ENCODE data around the gene LRFN3. TPM values are rescaled to one million over a fixed set of nuclear protein-coding genes. Genes with fewer than 3 reads are reported as not detected.

LRFN3 gene
- total and polyA plus RNA-seq, 2 of the 13 experiments (the other 11 are each of a cell fraction or from before 2014, with no cell fraction given) = 0.74 to 1.6 TPM

DNA sequence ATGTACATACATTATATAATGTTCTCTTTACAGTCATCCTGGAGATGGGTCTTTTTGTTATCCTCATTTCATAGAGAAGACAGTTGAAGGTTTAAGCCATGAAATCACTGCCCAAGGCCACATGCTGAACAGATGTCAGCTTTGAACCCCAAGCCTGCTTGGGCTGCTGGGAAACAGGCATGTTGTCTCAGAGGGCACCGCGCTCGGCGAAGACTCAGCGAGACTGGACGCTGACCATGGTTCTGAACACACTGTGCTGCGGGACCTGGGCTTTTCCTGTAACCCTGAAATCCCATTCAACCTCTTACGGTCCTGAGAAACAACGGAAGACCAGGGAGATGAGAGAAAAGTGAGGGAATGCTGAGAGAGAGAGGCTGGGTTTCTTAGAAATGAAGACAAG, 27.3 kb downstream of the LRFN3 start (continued):
- TF ChIP-seq, protein P1, sequence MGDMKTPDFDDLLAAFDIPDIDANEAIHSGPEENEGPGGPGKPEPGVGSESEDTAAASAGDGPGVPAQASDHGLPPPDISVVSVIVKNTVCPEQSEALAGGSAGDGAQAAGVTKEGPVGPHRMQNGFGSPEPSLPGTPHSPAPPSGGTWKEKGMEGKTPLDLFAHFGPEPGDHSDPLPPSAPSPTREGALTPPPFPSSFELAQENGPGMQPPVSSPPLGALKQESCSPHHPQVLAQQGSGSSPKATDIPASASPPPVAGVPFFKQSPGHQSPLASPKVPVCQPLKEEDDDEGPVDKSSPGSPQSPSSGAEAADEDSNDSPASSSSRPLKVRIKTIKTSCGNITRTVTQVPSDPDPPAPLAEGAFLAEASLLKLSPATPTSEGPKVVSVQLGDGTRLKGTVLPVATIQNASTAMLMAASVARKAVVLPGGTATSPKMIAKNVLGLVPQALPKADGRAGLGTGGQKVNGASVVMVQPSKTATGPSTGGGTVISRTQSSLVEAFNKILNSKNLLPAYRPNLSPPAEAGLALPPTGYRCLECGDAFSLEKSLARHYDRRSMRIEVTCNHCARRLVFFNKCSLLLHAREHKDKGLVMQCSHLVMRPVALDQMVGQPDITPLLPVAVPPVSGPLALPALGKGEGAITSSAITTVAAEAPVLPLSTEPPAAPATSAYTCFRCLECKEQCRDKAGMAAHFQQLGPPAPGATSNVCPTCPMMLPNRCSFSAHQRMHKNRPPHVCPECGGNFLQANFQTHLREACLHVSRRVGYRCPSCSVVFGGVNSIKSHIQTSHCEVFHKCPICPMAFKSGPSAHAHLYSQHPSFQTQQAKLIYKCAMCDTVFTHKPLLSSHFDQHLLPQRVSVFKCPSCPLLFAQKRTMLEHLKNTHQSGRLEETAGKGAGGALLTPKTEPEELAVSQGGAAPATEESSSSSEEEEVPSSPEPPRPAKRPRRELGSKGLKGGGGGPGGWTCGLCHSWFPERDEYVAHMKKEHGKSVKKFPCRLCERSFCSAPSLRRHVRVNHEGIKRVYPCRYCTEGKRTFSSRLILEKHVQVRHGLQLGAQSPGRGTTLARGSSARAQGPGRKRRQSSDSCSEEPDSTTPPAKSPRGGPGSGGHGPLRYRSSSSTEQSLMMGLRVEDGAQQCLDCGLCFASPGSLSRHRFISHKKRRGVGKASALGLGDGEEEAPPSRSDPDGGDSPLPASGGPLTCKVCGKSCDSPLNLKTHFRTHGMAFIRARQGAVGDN (CRISPR knock-in tag; IDR thresholded peaks at IDR 0.05) = peak; percentile 56
- TF ChIP-seq TAF1 (CRISPR knock-in tag; IDR thresholded peaks at IDR 0.05) (no peak), ELF1 (CRISPR knock-in tag; IDR thresholded peaks at IDR 0.05) (0 out of 2 replicates have a peak, but pooled peaks have one; percentile 31), SOX13 (IDR thresholded peaks at IDR 0.05) (no peak), SOX13 (CRISPR knock-in tag; conservative IDR thresholded peaks at IDR 0.05 in 1 of 2, IDR thresholded peaks at IDR 0.05 in 1 of 2) (0 out of 4 replicates have a peak, but pooled peaks of 1 of the 2 experiments have one; percentile 29), TMF1 (CRISPR knock-in tag; IDR thresholded peaks at IDR 0.05; ENCODE audit: low read depth) (0 out of 2 replicates have a peak, but pooled peaks have one; percentile 86), MAZ (IDR thresholded peaks at IDR 0.05; ENCODE audit: borderline replicate concordance, low read depth, low read length) (no peak), MAZ (CRISPR knock-in tag; IDR thresholded peaks at IDR 0.05; ENCODE audit: low read depth) (no peak), ELF3 (CRISPR knock-in tag; IDR thresholded peaks at IDR 0.05) (peak; percentile 71), ZNF737 (CRISPR knock-in tag; IDR thresholded peaks at IDR 0.05; ENCODE audit: borderline replicate concordance) (0 out of 2 replicates have a peak, but pooled peaks have one; percentile 51), ZNF781 (CRISPR knock-in tag; IDR thresholded peaks at IDR 0.05; ENCODE audit: borderline replicate concordance, not compliant biosample characterization) (no peak)
- TF ChIP-seq, protein P2, sequence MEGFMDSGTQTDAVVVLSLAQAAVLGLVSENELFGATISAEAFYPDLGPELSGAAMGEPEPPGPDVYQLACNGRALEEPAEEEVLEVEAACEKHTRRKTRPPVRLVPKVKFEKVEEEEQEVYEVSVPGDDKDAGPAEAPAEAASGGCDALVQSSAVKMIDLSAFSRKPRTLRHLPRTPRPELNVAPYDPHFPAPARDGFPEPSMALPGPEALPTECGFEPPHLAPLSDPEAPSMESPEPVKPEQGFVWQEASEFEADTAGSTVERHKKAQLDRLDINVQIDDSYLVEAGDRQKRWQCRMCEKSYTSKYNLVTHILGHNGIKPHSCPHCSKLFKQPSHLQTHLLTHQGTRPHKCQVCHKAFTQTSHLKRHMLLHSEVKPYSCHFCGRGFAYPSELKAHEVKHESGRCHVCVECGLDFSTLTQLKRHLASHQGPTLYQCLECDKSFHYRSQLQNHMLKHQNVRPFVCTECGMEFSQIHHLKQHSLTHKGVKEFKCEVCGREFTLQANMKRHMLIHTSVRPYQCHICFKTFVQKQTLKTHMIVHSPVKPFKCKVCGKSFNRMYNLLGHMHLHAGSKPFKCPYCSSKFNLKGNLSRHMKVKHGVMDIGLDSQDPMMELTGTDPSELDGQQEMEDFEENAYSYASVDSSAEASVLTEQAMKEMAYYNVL (CRISPR knock-in tag; IDR thresholded peaks at IDR 0.05; ENCODE audit: borderline replicate concordance) = 0 out of 2 replicates have a peak, but pooled peaks have one; percentile 31
- TF ChIP-seq, protein P3, sequence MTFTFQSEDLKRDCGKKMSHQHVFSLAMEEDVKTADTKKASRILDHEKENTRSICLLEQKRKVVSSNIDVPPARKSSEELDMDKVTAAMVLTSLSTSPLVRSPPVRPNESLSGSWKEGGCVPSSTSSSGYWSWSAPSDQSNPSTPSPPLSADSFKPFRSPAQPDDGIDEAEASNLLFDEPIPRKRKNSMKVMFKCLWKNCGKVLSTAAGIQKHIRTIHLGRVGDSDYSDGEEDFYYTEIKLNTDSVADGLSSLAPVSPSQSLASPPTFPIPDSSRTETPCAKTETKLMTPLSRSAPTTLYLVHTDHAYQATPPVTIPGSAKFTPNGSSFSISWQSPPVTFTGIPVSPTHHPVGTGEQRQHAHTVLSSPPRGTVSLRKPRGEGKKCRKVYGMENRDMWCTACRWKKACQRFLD (CRISPR knock-in tag; IDR thresholded peaks at IDR 0.05; ENCODE audit: borderline replicate concordance) = no peak
- TF ChIP-seq, protein P4, sequence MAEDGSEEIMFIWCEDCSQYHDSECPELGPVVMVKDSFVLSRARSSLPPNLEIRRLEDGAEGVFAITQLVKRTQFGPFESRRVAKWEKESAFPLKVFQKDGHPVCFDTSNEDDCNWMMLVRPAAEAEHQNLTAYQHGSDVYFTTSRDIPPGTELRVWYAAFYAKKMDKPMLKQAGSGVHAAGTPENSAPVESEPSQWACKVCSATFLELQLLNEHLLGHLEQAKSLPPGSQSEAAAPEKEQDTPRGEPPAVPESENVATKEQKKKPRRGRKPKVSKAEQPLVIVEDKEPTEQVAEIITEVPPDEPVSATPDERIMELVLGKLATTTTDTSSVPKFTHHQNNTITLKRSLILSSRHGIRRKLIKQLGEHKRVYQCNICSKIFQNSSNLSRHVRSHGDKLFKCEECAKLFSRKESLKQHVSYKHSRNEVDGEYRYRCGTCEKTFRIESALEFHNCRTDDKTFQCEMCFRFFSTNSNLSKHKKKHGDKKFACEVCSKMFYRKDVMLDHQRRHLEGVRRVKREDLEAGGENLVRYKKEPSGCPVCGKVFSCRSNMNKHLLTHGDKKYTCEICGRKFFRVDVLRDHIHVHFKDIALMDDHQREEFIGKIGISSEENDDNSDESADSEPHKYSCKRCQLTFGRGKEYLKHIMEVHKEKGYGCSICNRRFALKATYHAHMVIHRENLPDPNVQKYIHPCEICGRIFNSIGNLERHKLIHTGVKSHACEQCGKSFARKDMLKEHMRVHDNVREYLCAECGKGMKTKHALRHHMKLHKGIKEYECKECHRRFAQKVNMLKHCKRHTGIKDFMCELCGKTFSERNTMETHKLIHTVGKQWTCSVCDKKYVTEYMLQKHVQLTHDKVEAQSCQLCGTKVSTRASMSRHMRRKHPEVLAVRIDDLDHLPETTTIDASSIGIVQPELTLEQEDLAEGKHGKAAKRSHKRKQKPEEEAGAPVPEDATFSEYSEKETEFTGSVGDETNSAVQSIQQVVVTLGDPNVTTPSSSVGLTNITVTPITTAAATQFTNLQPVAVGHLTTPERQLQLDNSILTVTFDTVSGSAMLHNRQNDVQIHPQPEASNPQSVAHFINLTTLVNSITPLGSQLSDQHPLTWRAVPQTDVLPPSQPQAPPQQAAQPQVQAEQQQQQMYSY (CRISPR knock-in tag; IDR thresholded peaks at IDR 0.05) = peak; percentile 51; the same call in 1 of the 2 replicates
- TF ChIP-seq, protein P5, sequence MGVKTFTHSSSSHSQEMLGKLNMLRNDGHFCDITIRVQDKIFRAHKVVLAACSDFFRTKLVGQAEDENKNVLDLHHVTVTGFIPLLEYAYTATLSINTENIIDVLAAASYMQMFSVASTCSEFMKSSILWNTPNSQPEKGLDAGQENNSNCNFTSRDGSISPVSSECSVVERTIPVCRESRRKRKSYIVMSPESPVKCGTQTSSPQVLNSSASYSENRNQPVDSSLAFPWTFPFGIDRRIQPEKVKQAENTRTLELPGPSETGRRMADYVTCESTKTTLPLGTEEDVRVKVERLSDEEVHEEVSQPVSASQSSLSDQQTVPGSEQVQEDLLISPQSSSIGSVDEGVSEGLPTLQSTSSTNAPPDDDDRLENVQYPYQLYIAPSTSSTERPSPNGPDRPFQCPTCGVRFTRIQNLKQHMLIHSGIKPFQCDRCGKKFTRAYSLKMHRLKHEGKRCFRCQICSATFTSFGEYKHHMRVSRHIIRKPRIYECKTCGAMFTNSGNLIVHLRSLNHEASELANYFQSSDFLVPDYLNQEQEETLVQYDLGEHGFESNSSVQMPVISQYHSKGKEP (CRISPR knock-in tag; IDR thresholded peaks at IDR 0.05) = peak; percentile 80; the same call in 1 of the 2 replicates

Measured in HepG2 (cell line).